NCI-H2107 treated with DMSO at 0.1 percent for 48 hours (cell line): Measurements from ENCODE around the gene CRYBB2.
"Not testable (repeated sequence)": the region's sequence is repeated elsewhere in the genome, so short reads cannot be mapped to it uniquely, and the experiment has no call there.

Source experiments
- DNase-seq: peaks from one replicate; lab custom pipeline; 2025; ENCODE audit not compliant: unreplicated experiment; lab: John Stamatoyannopoulos, UW

CRYBB2 gene

GRCh38 chr22:25199731-25200520 is 19.5 kb upstream of the CRYBB2 start, which contains the start of gene CRYBB3:
Gene CRYBB3, plus strand, starts transcription at chr22:25199858. Its CDS starts 1,539 bp downstream, at chr22:25201397.
- DNase-seq: no peak

GRCh38 chr22:25200967-25201366 is 18.5 kb upstream of the CRYBB2 start:
- no peak for DNase-seq

DNA sequence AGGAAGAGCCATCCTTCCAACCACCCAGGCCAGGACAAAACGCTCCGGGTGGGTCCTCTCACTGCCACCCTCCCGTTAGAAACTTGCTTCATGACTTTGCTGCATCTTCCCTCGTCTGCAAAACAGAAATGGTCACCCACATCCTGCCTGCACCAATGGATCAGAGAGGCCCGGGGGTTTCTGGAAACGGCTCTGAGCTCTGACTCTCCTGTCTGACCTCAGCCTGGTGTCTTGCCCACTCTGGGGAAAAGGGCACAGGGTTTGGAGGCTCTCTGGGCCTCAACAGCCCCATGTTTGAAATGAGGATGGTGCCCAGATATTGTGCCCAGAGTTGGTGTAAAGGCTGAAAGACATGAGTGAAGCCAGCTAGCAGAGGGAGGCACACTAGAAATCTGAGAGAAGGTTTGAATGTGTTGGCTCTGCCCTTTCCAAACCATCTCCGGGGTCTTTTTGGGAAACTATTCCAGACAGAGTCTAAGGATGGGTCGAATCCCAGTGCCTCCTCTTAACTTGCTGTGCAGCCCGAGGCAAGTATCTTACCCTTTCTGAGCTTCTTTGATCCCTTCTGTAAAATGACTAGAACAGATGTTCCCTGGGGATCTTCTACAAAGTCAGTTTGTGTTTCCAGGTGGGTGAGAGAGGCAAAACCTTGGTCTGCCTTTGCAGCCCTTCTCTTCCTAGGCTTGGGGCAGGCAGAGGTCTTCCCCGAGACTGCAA is 17.7 kb upstream of the CRYBB2 start:
- no peak for DNase-seq

- DNase-seq: peak; percentile 9
These were observed 17.0 kb upstream of the CRYBB2 start for GRCh38 chr22:25202290-25202921.

- no peak for DNase-seq
These were observed 16.4 kb upstream of the CRYBB2 start for GRCh38 chr22:25203082-25203481.

- DNase-seq: not testable (repeated sequence)
These were observed 14.9 kb upstream of the CRYBB2 start for GRCh38 chr22:25204547-25204946.

- no peak for DNase-seq
These were observed 13.6 kb upstream of the CRYBB2 start for GRCh38 chr22:25205847-25206246.

DNA sequence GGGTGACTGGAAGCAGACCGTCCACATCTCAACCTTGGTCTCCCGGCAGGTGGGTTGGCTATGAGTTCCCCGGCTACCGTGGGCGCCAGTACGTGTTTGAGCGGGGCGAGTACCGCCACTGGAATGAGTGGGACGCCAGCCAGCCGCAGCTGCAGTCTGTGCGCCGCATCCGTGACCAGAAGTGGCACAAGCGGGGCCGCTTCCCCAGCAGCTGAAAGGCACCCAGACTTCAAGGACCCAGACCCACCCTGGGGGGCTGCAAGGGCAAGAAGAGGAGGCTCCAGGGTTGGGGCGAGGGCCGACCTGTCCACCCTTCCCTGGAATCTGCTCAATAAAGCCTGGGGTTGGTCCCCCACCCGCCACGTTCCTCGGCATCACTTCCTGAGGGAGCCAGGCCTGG is 12.4 kb upstream of the CRYBB2 start:
- DNase-seq: no peak

DNA sequence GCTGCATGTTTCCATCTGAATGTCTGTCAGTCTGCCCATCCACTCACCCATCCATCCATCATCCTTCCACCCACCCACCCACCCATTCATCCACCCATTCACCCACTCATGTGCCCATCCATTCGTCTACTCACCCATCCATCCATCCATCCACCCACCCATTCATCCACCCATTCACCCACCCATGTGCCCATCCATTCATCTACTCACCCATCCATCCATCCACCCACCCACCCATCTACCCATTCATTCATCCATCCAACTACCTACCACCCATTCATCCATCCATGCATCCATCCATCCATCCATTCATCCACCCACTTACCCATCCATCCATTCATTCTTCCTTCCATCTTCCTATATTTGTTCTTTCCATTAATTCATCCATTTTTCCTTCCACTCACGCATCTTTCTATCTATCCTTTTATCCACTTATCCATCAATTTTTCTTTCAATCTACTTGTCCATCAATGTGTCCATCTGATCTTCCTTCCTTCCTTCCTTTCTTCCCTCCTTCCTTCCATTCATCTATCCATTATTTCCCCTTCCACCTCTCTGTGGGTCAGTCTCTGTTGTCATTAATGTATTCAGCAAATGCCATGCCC is 11.8 kb upstream of the CRYBB2 start:
- DNase-seq: no peak

DNA sequence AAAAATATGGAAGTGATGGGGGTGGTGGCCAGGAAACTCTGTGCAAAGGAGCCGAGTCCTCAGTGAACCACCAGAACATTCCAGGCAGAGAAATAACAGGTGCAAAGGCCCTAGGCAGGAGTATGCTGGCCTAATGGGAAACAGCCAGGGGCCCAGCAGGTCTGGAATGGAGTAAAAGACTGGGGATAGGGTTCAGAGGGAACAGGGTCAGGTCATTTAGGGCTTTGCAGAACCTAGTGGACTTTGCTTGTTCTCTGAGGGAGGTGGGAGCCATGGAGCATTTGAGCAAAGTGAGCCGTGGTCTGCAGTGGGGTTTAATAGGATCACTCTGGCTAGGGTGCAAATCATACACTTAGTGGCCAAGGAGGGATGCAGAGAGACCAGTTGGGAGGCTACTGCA is 11.1 kb upstream of the CRYBB2 start:
- DNase-seq: no peak

DNA sequence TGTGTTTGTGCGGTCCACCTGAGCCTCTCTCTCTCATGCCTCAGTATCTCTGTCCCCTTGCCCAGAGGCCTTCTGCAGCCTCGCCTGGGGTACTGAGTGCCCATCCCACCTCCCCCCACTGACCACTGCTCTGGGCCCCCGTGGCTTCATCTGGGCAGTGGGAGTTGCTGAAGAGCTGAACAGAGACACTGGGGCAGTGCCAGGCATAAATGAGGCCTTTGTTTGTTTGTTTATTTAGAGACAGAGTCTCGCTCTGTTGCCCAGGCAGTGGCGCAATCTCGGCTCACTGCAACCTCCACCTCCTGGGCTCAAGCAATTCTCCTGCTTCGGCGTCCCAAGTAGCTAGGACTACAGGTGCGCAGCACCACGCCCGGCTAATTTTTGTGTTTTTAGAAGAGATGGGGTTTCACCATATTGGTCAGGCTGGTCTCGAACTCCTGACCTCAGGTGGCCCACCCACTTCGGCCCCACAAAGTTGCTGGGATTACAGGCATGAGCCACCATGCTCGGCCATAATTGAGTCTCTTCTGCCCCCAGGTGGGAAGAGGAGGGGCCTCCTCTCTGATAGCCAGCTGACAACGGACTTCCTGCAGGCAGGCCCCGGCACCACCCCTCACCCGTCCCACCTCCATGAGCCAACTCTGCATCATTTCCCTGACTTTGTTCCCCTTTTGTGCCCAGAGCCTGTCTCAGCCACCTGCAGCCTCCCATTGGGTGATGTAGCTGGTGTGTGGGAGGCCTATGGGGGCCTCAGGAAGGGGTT is 10.5 kb upstream of the CRYBB2 start:
- DNase-seq: no peak

GRCh38 chr22:25210793-25211192 is 8.6 kb upstream of the CRYBB2 start:
- DNase-seq: no peak

- DNase-seq: no peak
These were observed 7.1 kb upstream of the CRYBB2 start for GRCh38 chr22:25212337-25212736.

DNA sequence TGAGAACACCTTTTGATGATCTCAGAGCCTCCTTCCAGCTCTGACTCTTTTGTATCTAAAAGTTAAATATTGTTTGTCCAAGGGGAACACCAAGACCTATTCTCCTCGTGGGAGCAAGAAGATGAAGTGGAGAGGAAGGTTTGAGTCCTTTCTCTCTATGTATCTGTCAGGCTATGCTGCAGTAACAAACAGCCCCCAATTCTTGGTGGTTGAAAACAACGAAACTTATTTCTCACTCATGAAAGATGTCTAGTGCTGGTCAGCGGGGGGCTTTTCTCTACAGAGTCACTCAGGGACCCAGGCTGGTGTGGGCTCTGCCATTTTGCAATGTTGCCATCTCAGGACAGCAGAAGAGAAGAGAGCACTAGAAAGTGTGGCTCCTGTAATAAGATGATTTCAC is 6.2 kb upstream of the CRYBB2 start:
- DNase-seq: no peak

DNA sequence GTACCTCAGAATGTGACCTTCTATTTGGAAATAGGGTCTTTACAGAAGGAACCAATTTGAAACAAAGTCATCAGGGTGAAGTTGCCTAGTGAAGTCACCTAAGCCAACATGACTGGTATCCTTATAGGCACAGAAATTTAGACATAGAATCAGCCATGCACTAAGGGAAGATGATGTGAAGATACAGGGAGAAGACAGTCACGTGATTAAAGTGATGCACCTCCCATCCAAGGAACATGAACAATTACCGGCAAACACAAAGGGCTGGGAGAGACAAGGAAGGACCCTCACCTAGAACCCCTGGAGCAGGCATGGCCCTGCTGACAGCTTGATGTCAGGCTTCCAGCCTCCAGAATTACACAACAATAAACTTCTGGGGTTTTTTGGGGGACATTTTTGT is 3.2 kb upstream of the CRYBB2 start:
- DNase-seq: no peak

DNA sequence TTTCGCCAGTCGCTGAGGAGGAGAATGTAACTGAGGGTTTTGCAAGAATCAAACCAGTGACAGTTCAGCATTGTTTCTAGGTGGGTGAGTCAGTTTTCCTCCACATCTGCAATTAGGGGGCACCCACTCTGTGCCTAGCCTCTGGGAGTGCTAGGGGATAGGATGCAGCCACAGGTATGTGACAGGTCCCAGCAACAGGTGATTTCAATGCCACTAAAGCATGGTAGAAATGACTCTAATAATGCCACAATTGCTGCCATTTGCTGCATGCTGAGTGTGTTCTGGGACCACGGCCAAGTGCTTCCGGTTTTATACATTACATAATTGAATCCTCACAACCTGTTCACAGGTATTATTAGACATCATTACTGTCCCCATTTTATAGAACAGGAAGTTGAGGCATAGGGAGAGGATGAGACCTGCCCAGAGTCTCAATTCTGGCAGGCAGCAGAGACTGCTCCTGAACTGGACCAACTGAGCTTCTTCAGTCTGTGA is 556 bp downstream of the CRYBB2 start:
- peak; percentile 26 for DNase-seq

GRCh38 chr22:25221790-25222189 is 2.4 kb downstream of the CRYBB2 start:
- no peak for DNase-seq

DNA sequence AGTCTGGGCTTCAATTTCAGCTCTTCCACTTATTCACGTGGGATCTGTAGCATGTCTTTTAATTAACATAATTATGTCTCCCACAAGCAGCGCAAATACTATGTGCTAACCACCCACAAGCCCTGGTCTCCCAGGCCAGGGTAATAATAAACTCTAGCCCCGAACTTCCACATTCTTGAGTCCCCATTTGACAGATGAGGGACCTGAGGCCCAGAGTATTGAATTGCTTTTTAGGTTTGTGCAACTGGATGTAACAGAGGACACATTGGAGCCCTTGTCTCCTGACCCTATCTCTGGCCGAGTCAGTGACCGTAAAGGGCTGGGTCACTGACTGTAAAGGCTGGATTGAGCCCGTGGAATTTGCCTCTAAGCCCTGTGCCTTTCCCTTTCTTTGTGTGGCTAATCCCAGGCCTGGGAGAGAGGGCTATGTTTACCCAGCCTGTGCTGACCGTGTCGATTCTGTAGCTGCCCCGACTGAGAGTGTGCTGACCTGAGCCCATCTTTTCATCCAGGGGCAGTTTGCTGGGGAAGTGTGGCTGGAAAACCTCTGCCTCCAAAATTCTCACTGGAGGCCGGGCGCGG is 3.9 kb downstream of the CRYBB2 start:
- DNase-seq: no peak

DNA sequence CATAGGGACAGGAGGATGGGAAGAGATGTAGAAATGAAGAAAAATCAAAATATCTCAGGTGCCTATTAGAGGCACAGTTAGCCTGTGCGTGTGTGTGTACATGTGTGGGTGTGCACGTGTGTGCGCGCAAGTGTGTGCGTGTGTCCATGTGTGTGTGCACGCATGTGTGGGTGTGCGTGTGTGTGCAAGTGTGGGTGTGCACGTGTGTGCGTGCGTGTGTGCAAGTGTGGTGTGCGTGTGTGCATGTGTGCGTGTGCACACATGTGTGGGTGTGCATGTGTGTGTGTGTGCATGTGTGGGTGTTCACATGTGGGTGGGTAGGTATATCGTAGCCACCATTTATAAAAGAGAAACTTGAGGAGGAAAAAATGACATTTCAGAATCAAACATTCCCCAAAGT is 9.4 kb downstream of the CRYBB2 start:
- DNase-seq: no peak

- DNase-seq: not testable (repeated sequence)
These were observed 11.3 kb downstream of the CRYBB2 start for GRCh38 chr22:25230760-25231159.
